Upper lobe of right lung (tissue), 1 donor: Measurements from ENCODE around the gene ITPRID1. TPM values are rescaled to one million over a fixed set of nuclear protein-coding genes. Genes with fewer than 3 reads are reported as not detected.

Experiments
- ATAC-seq: fragments of 200-7000 bp; cut with Tn5 transposase; one replicate; pipeline ENCODE4 v1.9.1; 2020; ENCODE audit warnings: mild to moderate bottlenecking, moderate library complexity
- DNase-seq: peaks from one replicate; pipeline ENCODE4 v3.0.0-alpha.2; 2020
- H3K27ac ChIP-seq: fragments of 200-600 bp; one replicate; pipeline ENCODE4 v1.8.0; 2022
- H3K27me3 ChIP-seq: fragments of 200-600 bp; one replicate; pipeline ENCODE4 v1.8.0; 2022; ENCODE audit warnings: mild to moderate bottlenecking
- H3K36me3 ChIP-seq: fragments of 200-600 bp; one replicate; pipeline ENCODE4 v1.8.0; 2022
- H3K4me1 ChIP-seq: fragments of 200-600 bp; one replicate; pipeline ENCODE4 v1.8.0; 2022
- H3K4me3 ChIP-seq: fragments of 200-600 bp; one replicate; pipeline ENCODE4 v1.8.0; 2022; ENCODE audit warnings: mild to moderate bottlenecking
- H3K9me3 ChIP-seq: fragments of 200-600 bp; one replicate; pipeline ENCODE4 v1.8.0; 2022
- intact Hi-C: fragments of 100-400 bp; cut with DNase I; formaldehyde crosslinking; loops from one replicate; pipeline ENCODE4 v1.11.0; 2022
- total RNA-seq: library from RNA; stranded (reverse); fragmentation: NEBNext Ultra II Directional; extraction: Animal tissue kit (Norgen Biotek cat#: 25700); gene quantifications from one replicate; pipeline ENCODE4 v1.2.1, GENCODE V29; 2021
- TF ChIP-seq, protein P1 (sequence below): fragments of 200-600 bp; IDR thresholded peaks from one replicate; pipeline ENCODE4 v1.8.0; 2022; ENCODE audit warnings: antibody characterized with exemption
- donor health status: DM: no; HTN: yes; CAD: no; lungs with severe emphysema.

Gene ITPRID1
- total RNA-seq, 1 donor from 2014 or later: not detected

DNA sequence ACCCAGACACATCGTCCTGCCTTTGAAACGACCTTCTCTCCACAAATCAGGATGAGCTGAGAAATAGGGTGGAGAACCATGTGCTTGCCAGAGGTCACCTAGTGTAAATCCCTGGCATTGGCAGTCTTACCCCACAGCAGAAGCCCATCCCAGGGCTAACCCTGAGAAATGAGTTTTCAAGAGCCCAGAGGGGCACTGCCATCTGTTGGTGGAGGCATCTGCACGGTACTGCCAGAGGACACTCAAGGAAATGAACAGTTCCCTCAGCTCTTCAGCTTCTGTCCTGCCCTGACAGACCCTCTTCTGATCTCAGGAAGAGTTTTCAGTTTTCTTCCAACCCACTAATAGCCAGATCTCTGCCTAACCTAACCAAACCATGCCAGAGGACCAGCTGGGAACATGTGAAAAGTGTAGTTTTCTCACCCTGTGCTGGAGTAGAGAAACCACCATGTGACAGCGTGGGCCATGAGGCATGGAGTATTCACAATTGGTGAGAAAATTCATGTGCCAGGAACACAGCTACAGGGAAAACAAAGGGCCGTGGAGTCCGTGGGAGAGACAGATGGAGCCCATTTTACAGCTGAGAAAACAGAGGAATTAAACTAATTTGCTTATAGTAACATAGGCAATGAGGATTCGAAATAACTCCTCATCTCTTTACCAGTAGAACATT lies 37.7 kb upstream of the ITPRID1 start:
- no peak overlapping the region for H3K27ac ChIP-seq
- H3K9me3 ChIP-seq: no peaks in the 10 kb centered on the region
- H3K36me3 ChIP-seq: no peaks in the 10 kb centered on the region
- TF ChIP-seq, protein P1, sequence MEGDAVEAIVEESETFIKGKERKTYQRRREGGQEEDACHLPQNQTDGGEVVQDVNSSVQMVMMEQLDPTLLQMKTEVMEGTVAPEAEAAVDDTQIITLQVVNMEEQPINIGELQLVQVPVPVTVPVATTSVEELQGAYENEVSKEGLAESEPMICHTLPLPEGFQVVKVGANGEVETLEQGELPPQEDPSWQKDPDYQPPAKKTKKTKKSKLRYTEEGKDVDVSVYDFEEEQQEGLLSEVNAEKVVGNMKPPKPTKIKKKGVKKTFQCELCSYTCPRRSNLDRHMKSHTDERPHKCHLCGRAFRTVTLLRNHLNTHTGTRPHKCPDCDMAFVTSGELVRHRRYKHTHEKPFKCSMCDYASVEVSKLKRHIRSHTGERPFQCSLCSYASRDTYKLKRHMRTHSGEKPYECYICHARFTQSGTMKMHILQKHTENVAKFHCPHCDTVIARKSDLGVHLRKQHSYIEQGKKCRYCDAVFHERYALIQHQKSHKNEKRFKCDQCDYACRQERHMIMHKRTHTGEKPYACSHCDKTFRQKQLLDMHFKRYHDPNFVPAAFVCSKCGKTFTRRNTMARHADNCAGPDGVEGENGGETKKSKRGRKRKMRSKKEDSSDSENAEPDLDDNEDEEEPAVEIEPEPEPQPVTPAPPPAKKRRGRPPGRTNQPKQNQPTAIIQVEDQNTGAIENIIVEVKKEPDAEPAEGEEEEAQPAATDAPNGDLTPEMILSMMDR: no peak
- intact Hi-C loops: no loop called here
- no peak overlapping the region for H3K4me3 ChIP-seq
- DNase-seq (no peak), ATAC-seq (no peak)
- no peaks in the 10 kb centered on the region for H3K27me3 ChIP-seq
- H3K4me1 ChIP-seq: peaks cover 4% of the 10 kb centered on the region

DNA sequence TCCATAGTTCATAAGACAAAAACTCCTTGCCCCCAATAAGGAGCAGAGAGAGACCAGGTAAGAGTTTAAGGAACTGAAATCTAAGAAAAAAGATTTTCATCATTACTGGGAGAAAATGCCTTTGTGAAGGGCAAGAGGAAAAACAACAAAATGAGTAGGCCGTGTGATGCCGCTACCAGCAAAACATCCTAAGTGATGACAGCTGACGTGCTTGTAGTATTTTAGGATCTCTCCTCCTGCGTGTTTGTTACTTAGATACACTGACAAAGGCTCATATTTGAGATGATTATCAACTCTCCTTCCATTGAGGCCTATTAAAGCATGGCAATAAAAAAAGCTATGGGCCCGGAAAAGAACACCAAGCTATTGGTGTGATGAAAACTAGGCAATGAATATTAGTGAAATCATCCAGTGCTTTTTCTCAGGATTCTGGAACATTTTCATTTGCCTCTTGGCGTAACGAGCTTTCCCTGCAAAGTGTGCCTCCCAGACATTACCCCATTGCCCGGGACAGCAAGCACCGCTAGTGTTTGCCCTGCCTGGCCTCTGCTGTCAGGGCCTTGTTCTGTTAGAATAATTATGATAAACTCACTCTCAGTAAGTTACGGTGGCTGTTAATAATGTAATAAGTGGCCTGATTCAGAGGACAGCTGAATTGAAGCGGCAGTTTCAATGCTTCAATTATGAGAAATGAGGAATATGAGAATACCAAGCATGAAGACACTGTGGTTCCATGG lies 36.8 kb upstream of the ITPRID1 start:
- TF ChIP-seq, protein P1: no peak
- intact Hi-C loops: no loop called here
- no peaks in the 10 kb centered on the region for H3K9me3 ChIP-seq
- no peak overlapping the region for H3K27ac ChIP-seq
- DNase-seq (no peak), ATAC-seq (no peak)
- no peaks in the 10 kb centered on the region for H3K27me3 ChIP-seq
- peaks cover 4% of the 10 kb centered on the region for H3K4me1 ChIP-seq
- H3K36me3 ChIP-seq: no peaks in the 10 kb centered on the region
- H3K4me3 ChIP-seq: no peak overlapping the region

DNA sequence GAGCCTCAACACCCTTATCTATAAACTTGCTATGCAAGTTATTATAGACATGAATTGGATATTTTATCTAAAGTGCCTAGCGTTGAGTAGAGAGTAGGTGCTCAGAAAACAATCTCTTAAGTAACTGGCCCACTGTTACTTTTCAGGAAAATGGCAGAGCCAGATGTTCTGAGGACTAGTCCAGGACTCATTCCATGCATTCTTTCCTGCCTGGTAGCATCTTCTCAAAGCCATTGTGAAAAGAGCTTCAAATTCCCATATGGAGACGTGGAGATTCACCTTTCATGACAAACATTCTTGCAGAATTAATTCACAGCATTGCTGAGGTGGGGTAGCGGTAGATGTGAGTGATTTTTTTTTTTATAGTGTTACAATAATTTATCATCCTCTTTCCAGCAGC lies 35.9 kb upstream of the ITPRID1 start:
- Histone ChIP-seq H3K4me1 (peaks cover 4% of the 10 kb centered on the region), H3K27me3 (no peaks in the 10 kb centered on the region), H3K9me3 (no peaks in the 10 kb centered on the region), H3K27ac (no peak overlapping the region), H3K4me3 (no peak overlapping the region), H3K36me3 (no peaks in the 10 kb centered on the region)
- DNase-seq (no peak), ATAC-seq (no peak)
- TF ChIP-seq, protein P1: no peak
- intact Hi-C loops: no loop called here

DNA sequence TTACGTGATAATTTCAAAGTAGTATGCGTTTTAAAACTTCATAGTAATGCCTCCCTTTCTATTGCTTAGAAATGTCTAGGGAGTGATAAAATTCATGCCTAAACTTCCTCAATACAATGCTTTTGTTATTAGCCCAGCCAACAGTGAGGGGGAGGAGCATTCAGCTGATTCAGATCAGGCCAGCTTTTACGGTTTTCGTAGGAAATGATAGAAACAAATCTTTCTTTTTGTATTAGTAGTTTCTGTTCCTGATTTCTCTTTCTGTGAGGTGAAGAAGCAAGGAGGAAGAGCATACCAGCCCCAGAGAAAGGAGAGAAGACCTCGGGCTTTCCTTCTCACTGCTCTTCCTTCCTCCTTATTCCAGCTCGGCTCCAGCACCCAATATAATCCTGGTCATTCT lies 35.2 kb upstream of the ITPRID1 start:
- intact Hi-C loops: no loop called here
- H3K36me3 ChIP-seq: no peaks in the 10 kb centered on the region
- TF ChIP-seq, protein P1: no peak
- H3K4me3 ChIP-seq: no peak overlapping the region
- H3K9me3 ChIP-seq: no peaks in the 10 kb centered on the region
- H3K27me3 ChIP-seq: no peaks in the 10 kb centered on the region
- ATAC-seq (no peak), DNase-seq (no peak)
- no peak overlapping the region for H3K27ac ChIP-seq
- H3K4me1 ChIP-seq: peaks cover 4% of the 10 kb centered on the region

DNA sequence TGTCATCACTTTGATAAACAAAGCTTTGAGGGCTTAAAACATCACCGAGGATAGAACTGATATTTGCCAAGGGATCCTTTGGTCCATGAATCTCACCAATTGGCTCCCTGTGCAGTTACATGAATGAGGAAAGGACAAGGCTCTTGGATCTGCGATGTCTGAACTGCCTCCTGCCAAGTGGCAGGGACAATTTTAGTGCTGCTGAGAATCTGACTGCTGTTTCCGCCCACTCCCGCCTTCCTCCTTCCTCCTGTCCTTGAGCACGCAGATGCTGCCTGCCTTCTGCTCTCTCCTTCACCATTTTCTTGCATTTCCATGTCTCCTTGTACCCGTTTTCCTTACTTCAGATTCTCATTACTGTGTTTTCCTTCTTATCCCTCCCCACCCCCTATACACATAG lies 26.8 kb upstream of the ITPRID1 start:
- TF ChIP-seq, protein P1: no peak
- intact Hi-C loops: no loop called here
- Histone ChIP-seq H3K4me1 (no peaks in the 10 kb centered on the region), H3K27me3 (no peaks in the 10 kb centered on the region), H3K27ac (no peak overlapping the region), H3K36me3 (no peaks in the 10 kb centered on the region), H3K4me3 (no peak overlapping the region), H3K9me3 (no peaks in the 10 kb centered on the region)
- no peak for ATAC-seq
- no peak for DNase-seq
